ENCODE data around the gene STPG3.

Gene STPG3

GRCh38 chr9:137293094-137293481 lies 42.0 kb downstream of the STPG3 start:
- DNase-seq = no peak
- H3K36me3 Mint-ChIP-seq (ENCODE audit: low read depth) = no peaks in the 10 kb centered on the region
- peaks cover 13% of the 10 kb centered on the region for H3K9me3 Mint-ChIP-seq
- no peak overlapping the region for H3K4me3 Mint-ChIP-seq
- TF ChIP-seq CTCF (IDR thresholded peaks at IDR 0.05) = no peak
- peaks cover 47% of the 10 kb centered on the region for H3K27me3 Mint-ChIP-seq (ENCODE audit: low read depth, poor library complexity)
- H3K4me1 Mint-ChIP-seq = peaks cover 15% of the 10 kb centered on the region
- H3K27ac Mint-ChIP-seq = no peak overlapping the region

GRCh38 chr9:137293482-137294090 lies 42.5 kb downstream of the STPG3 start:
- no peak overlapping the region for H3K27ac Mint-ChIP-seq
- H3K4me1 Mint-ChIP-seq = peaks cover 18% of the 10 kb centered on the region
- H3K27me3 Mint-ChIP-seq (ENCODE audit: low read depth, poor library complexity) = peaks cover 50% of the 10 kb centered on the region
- H3K9me3 Mint-ChIP-seq = peaks cover 13% of the 10 kb centered on the region
- H3K36me3 Mint-ChIP-seq (ENCODE audit: low read depth) = no peaks in the 10 kb centered on the region
- H3K4me3 Mint-ChIP-seq = peak overlapping the region; percentile 24
- no peak for TF ChIP-seq CTCF (IDR thresholded peaks at IDR 0.05)
- no peak for DNase-seq

- peak overlapping the region; percentile 52 for H3K4me3 Mint-ChIP-seq
- no peak for DNase-seq
- H3K27me3 Mint-ChIP-seq (ENCODE audit: low read depth, poor library complexity) = peaks cover 53% of the 10 kb centered on the region
- H3K27ac Mint-ChIP-seq = no peak overlapping the region
- H3K36me3 Mint-ChIP-seq (ENCODE audit: low read depth) = no peaks in the 10 kb centered on the region
- H3K9me3 Mint-ChIP-seq = peaks cover 13% of the 10 kb centered on the region
- peaks cover 24% of the 10 kb centered on the region for H3K4me1 Mint-ChIP-seq
- no peak for TF ChIP-seq CTCF (IDR thresholded peaks at IDR 0.05)
Observed at GRCh38 chr9:137294091-137294680, 43.1 kb downstream of the STPG3 start.

- H3K36me3 Mint-ChIP-seq (ENCODE audit: low read depth) = no peaks in the 10 kb centered on the region
- peaks cover 54% of the 10 kb centered on the region for H3K27me3 Mint-ChIP-seq (ENCODE audit: low read depth, poor library complexity)
- peaks cover 13% of the 10 kb centered on the region for H3K9me3 Mint-ChIP-seq
Observed at GRCh38 chr9:137294681-137295237, 43.7 kb downstream of the STPG3 start.

GRCh38 chr9:137295238-137295811 lies 44.2 kb downstream of the STPG3 start:
- Mint-ChIP-seq H3K27ac (no peak overlapping the region), H3K27me3 (ENCODE audit: low read depth, poor library complexity) (peaks cover 57% of the 10 kb centered on the region), H3K4me3 (no peak overlapping the region), H3K4me1 (peaks cover 33% of the 10 kb centered on the region), H3K9me3 (peaks cover 13% of the 10 kb centered on the region), H3K36me3 (ENCODE audit: low read depth) (no peaks in the 10 kb centered on the region)
- DNase-seq = peak; percentile 78
- TF ChIP-seq CTCF (IDR thresholded peaks at IDR 0.05) = no peak

More at GRCh38 chr9:137294681-137295237, 43.7 kb downstream of the STPG3 start:
- Mint-ChIP-seq H3K4me3 (peak overlapping the region; percentile 52), H3K27ac (no peak overlapping the region), H3K4me1 (peaks cover 28% of the 10 kb centered on the region)
- no peak for TF ChIP-seq CTCF (IDR thresholded peaks at IDR 0.05)
- peak; percentile 20 for DNase-seq

Measured in nephron progenitor cell (in vitro differentiated cells).